GM19099 (cell line): ENCODE measurements around the gene TLR9.

ENCODE experiments used
- POLR2A ChIP-seq: IDR thresholded peaks from 3 replicates; pipeline ENCODE4 v1.6.1; 2011; ENCODE audit warnings: low read depth; ENCODE audit not compliant: insufficient read length; ENCODE audit errors: extremely low read depth

TLR9 gene

GRCh38 chr3:52215351-52215750, 10.1 kb downstream of the TLR9 start:
- TF ChIP-seq POLR2A, result no peak

- no peak for TF ChIP-seq POLR2A
Observed at GRCh38 chr3:52213901-52214300, 11.5 kb downstream of the TLR9 start.

- TF ChIP-seq POLR2A, result no peak
Observed at GRCh38 chr3:52213005-52213404, 12.4 kb downstream of the TLR9 start.

GRCh38 chr3:52211268-52211891, 14.1 kb downstream of the TLR9 start:
- TF ChIP-seq POLR2A, result no peak

GRCh38 chr3:52210550-52211046, 14.8 kb downstream of the TLR9 start:
- TF ChIP-seq POLR2A, result no peak

- TF ChIP-seq POLR2A, result no peak
Observed at GRCh38 chr3:52210037-52210436, 15.4 kb downstream of the TLR9 start.

GRCh38 chr3:52208556-52208955, 16.9 kb downstream of the TLR9 start:
- no peak for TF ChIP-seq POLR2A

- no peak for TF ChIP-seq POLR2A
Observed at GRCh38 chr3:52205727-52206372, 19.6 kb downstream of the TLR9 start.

- no peak for TF ChIP-seq POLR2A
Observed at GRCh38 chr3:52204337-52205073, 20.9 kb downstream of the TLR9 start.

- no peak for TF ChIP-seq POLR2A
Observed at GRCh38 chr3:52203701-52204100, 21.7 kb downstream of the TLR9 start.

- TF ChIP-seq POLR2A, result peak; percentile 24
Observed at GRCh38 chr3:52202384-52203077, 22.9 kb downstream of the TLR9 start.

GRCh38 chr3:52200981-52201679, 24.3 kb downstream of the TLR9 start:
- no peak for TF ChIP-seq POLR2A

GRCh38 chr3:52198643-52199608, 26.5 kb downstream of the TLR9 start:
- TF ChIP-seq POLR2A, result no peak
